Liver (tissue), 9 donors: ENCODE results near the gene ARHGEF33. TPM values are rescaled to one million over a fixed set of nuclear protein-coding genes. Genes with fewer than 3 reads are reported as not detected.
A peak's percentile ranks its signal among the peaks of the same experiment; 100 is the strongest.

Experiments
- DNase-seq: peaks from one replicate; pipeline ENCODE4 v3.0.0-alpha.2; 2017; ENCODE audit warnings: low spot score
- H3K27ac ChIP-seq, 2 donors: one replicate each; pipeline ENCODE4 v1.7.0; 2013; ENCODE audit warnings: inconsistent platforms in 2 of 2, low read length in 2 of 2, control low read depth in 1 of 2, low read depth in 1 of 2, mild to moderate bottlenecking in 1 of 2
- H3K27me3 ChIP-seq, 4 donors: one replicate each; pipeline versions ENCODE4 v1.6.1 to v1.7.0; 2013; ENCODE audit warnings: low read length in 3 of 4, inconsistent platforms in 1 of 4, mild to moderate bottlenecking in 1 of 4, moderate library complexity in 1 of 4; ENCODE audit not compliant: control insufficient read depth in 4 of 4, insufficient read depth in 4 of 4
- H3K36me3 ChIP-seq, 4 donors: one replicate each; pipeline versions ENCODE4 v1.6.1 to v1.7.0; 2013; ENCODE audit warnings: low read length in 3 of 4, mild to moderate bottlenecking in 3 of 4, low read depth in 1 of 4, moderate library complexity in 1 of 4; ENCODE audit not compliant: control insufficient read depth in 4 of 4, insufficient read depth in 3 of 4
- H3K4me1 ChIP-seq, 4 donors: one replicate each; pipeline versions ENCODE4 v1.6.1 to v1.7.0; 2013; ENCODE audit warnings: low read length in 3 of 4, mild to moderate bottlenecking in 3 of 4, moderate library complexity in 1 of 4; ENCODE audit not compliant: control insufficient read depth in 4 of 4, insufficient read depth in 4 of 4
- H3K4me3 ChIP-seq, 3 donors: one replicate each; pipeline versions ENCODE4 v1.6.1 to v1.7.0; 2013; ENCODE audit warnings: low read length in 3 of 3, control low read depth in 1 of 3, low read depth in 1 of 3, mild to moderate bottlenecking in 1 of 3
- H3K9ac ChIP-seq, 2 donors: one replicate each; pipeline ENCODE4 v1.7.0; 2013; ENCODE audit warnings: low read length in 2 of 2, mild to moderate bottlenecking in 2 of 2, moderate library complexity in 2 of 2, control low read depth in 1 of 2, low read depth in 1 of 2
- H3K9me3 ChIP-seq, 4 donors: one replicate each; pipeline versions ENCODE4 v1.6.1 to v1.7.0; 2013; ENCODE audit warnings: low read length in 3 of 4; ENCODE audit not compliant: control insufficient read depth in 4 of 4
- EGR1 ChIP-seq, 2 donors: IDR thresholded peaks; 2 replicates each; pipeline ENCODE4 v1.6.1; 2016 to 2018; ENCODE audit warnings: antibody characterized with exemption in 2 of 2, low read depth in 2 of 2
- FOXA1 ChIP-seq: IDR thresholded peaks from 2 replicates; pipeline ENCODE4 v1.6.1; 2016; ENCODE audit warnings: antibody characterized with exemption
- FOXA2 ChIP-seq: IDR thresholded peaks from 2 replicates; pipeline ENCODE4 v1.6.1; 2016; ENCODE audit warnings: antibody characterized with exemption
- HNF4A ChIP-seq, 2 donors: conservative IDR thresholded peaks; 2 replicates each; pipeline ENCODE4 v1.6.1; 2016; ENCODE audit warnings: antibody characterized with exemption in 2 of 2, mild to moderate bottlenecking in 2 of 2
- HNF4G ChIP-seq: IDR thresholded peaks from 2 replicates; pipeline ENCODE4 v1.6.1; 2016; ENCODE audit warnings: antibody characterized with exemption
- JUND ChIP-seq, 2 donors: IDR thresholded peaks; 2 replicates each; pipeline ENCODE4 v1.6.1; 2016; ENCODE audit warnings: antibody characterized with exemption in 2 of 2
- NR2F2 ChIP-seq: IDR thresholded peaks from 2 replicates; pipeline ENCODE4 v1.6.1; 2016; ENCODE audit warnings: antibody characterized with exemption
- RAD21 ChIP-seq, 2 donors: IDR thresholded peaks; 2 replicates each; pipeline ENCODE4 v1.6.1; 2016; ENCODE audit warnings: antibody characterized with exemption in 2 of 2, mild to moderate bottlenecking in 2 of 2
- RXRA ChIP-seq, 2 donors: IDR thresholded peaks; 2 replicates each; pipeline ENCODE4 v1.6.1; 2017 to 2018; ENCODE audit warnings: antibody characterized with exemption in 2 of 2, mild to moderate bottlenecking in 1 of 2
- SP1 ChIP-seq: IDR thresholded peaks from 2 replicates; pipeline ENCODE4 v1.6.1; 2018; ENCODE audit warnings: antibody characterized with exemption, mild to moderate bottlenecking
- TAF1 ChIP-seq: conservative IDR thresholded peaks from 2 replicates; pipeline ENCODE4 v1.6.1; 2016; ENCODE audit warnings: antibody characterized with exemption, mild to moderate bottlenecking
- YY1 ChIP-seq: IDR thresholded peaks from 2 replicates; pipeline ENCODE4 v1.6.1; 2016; ENCODE audit warnings: antibody characterized with exemption, mild to moderate bottlenecking
- WGBS: extraction: QIAGEN DNeasy Blood & Tissue Kit; methylation state at CpG from one replicate; pipeline ENCODE4 v1.1.7; 2013; 5-methylcytosine and 5-hydroxymethylcytosine counted together
- polyA plus RNA-seq, 2 donors: library from polyadenylated mRNA; stranded (reverse) in 1 of 2; unstranded in 1 of 2; fragments of 200-250 nt in 1 of 2; fragments of >200 nt in 1 of 2; fragmentation: Nextera tagmentation in 1 of 2; extraction: Ambion mirVana in 1 of 2; gene quantifications; one replicate each; pipeline versions ENCODE4 v1.2.1 to v1.2.3, GENCODE V29; 2013 to 2015
- total RNA-seq, 2 donors: library from RNA; depleted of rRNA; stranded (reverse); fragments of >200 nt; gene quantifications; one replicate each; pipeline ENCODE4 v1.2.3, GENCODE V29; 2014
- TF ChIP-seq, protein P1 (sequence below): fragments of 150-350 bp; IDR thresholded peaks from 2 replicates; pipeline ENCODE4 v1.5.1; 2017; ENCODE audit warnings: improper control_type of control experiment, low read depth, low read length; ENCODE audit not compliant: missing input control
- TF ChIP-seq, protein P2 (sequence below): IDR thresholded peaks from 2 replicates; pipeline ENCODE4 v1.6.1; 2016; ENCODE audit warnings: antibody characterized with exemption
- TF ChIP-seq, protein P3 (sequence below): IDR thresholded peaks from 2 replicates; pipeline ENCODE4 v1.6.1; 2016; ENCODE audit warnings: antibody characterized with exemption
- TF ChIP-seq, protein P4 (sequence below): IDR thresholded peaks from 2 replicates; pipeline ENCODE4 v1.6.1; 2016; ENCODE audit warnings: antibody characterized with exemption
- donor health status: healthy.
- donor health status: healthy.
- donor health status: healthy.
- donor health status: healthy.
- donor health status: healthy.

ARHGEF33 gene
- total and polyA plus RNA-seq, 4 donors: 0.05 to 0.33 (median 0.08) TPM; not detected in 1

DNA sequence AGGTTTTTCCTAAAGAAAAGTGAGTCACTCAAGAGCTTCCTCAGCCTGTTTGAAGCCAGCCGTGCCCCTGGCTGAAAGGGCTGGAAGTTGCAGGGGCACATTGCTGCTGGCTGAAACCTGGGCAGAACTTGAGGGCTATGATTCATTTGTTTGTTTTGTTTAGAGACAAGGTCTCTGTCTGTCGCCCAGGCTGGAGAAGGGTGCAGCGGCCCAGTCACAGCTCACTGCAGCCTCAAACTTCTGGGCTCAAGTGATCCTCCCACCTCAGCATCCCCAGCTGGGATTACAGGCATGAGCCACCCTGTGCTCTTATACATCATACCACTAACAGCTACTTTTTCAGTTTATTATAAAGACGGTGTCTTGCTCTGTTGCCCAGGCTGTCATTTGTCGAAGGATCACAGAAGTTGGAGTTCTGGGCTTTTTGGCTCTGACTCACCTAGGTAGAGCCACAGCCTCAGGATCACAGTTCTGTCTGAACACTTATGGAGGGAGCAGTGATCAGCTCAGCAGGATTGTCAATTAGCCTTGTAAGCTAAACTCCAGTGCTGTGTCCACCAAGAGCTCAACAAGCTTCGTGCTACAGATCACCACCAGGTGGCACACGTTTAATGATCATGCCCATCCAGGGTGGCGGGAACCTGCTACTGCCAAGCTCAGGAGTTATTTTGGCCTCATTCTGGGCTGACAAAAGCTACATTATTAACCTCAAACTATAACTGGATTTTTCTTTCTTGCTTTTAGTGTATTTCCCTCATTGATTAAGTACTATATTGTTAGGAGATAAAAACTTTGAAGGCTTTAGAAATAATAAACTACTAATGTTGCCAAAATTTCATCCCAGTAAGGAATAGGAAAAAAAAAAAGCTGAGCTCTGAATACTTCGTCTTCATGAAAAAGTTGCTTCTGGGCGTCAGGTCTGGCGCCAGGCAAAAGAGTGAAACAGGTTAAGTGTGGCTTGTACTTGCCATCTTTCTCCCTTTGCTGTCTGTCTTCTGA lies 57.9 kb downstream of the ARHGEF33 start (continued):
- TF ChIP-seq, protein P1, sequence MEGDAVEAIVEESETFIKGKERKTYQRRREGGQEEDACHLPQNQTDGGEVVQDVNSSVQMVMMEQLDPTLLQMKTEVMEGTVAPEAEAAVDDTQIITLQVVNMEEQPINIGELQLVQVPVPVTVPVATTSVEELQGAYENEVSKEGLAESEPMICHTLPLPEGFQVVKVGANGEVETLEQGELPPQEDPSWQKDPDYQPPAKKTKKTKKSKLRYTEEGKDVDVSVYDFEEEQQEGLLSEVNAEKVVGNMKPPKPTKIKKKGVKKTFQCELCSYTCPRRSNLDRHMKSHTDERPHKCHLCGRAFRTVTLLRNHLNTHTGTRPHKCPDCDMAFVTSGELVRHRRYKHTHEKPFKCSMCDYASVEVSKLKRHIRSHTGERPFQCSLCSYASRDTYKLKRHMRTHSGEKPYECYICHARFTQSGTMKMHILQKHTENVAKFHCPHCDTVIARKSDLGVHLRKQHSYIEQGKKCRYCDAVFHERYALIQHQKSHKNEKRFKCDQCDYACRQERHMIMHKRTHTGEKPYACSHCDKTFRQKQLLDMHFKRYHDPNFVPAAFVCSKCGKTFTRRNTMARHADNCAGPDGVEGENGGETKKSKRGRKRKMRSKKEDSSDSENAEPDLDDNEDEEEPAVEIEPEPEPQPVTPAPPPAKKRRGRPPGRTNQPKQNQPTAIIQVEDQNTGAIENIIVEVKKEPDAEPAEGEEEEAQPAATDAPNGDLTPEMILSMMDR: peak; percentile 76
- TF ChIP-seq, protein P2, sequence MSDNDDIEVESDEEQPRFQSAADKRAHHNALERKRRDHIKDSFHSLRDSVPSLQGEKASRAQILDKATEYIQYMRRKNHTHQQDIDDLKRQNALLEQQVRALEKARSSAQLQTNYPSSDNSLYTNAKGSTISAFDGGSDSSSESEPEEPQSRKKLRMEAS: no peak
- no peak for TF ChIP-seq HNF4A (conservative IDR thresholded peaks at IDR 0.05)
- TF ChIP-seq FOXA1: no peak
- TF ChIP-seq RAD21 (IDR thresholded peaks at IDR 0.05): peak; percentile 81 to 90

DNA sequence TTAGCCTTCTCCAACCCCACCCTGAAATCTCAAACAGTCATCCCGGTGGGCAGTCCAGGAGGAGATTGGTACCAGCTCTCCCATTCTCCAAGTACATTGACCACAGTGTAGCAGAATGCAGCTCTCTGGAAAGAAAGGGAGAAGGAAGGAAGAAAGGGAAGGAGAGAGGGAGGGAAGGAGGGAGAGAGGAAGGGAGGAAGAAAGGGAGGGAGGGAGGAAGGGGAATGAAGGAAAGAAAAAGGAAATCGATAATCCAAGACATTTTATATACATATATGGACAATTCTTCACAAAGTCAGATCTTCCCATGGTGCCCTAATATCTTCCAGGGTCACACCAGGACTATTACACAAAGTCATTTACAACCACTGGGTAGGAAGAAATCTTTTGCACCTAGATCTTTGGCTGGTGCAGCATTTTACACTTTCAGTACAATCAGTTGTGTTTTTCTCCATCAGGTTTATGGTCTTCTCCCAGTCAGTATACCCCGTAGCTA lies 58.8 kb downstream of the ARHGEF33 start:
- Histone ChIP-seq H3K27me3 (no peaks in the 10 kb centered on the region), H3K4me3 (no peak overlapping the region), H3K27ac (no peak overlapping the region), H3K36me3 (no peaks in the 10 kb centered on the region), H3K9ac (no peak overlapping the region), H3K9me3 (no peaks in the 10 kb centered on the region), H3K4me1 (peaks cover 0 to 3% (median 0%) of the 10 kb centered on the region in 4 donors)
- no peak for DNase-seq
- 91% methylated on average over 3 of the region's 3 CpGs for WGBS
- no peak for TF ChIP-seq JUND (IDR thresholded peaks at IDR 0.05)

DNA sequence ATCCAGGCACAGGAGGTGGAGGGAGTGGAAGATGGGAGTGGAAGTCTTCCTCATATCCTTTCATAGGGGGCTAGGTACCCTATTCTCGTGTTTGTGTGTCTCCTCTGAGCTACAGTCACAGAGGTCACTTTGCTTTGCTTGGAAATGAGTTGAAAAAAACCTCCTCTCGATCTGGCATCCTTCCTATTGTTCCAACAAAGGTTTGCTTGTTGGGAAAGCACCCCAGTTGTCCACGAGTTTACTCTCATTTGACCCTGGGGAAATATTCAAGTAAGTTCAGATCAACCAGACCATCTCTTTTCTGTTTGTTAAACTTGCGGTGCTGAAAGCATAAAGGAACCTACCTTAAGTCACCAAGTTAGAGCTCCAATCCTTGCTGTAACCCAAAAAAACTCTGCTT lies 59.3 kb downstream of the ARHGEF33 start:
- Histone ChIP-seq H3K9ac (no peak overlapping the region), H3K27ac (no peak overlapping the region), H3K9me3 (no peaks in the 10 kb centered on the region), H3K27me3 (no peaks in the 10 kb centered on the region), H3K36me3 (no peaks in the 10 kb centered on the region), H3K4me1 (peaks cover 0 to 3% (median 0%) of the 10 kb centered on the region in 4 donors), H3K4me3 (no peak overlapping the region)
- no peak for DNase-seq
- no peak for TF ChIP-seq FOXA2
- no peak for TF ChIP-seq HNF4G
- TF ChIP-seq, protein P2: no peak
- no peak for TF ChIP-seq SP1
- no peak for TF ChIP-seq JUND (IDR thresholded peaks at IDR 0.05)
- no peak for TF ChIP-seq HNF4A (conservative IDR thresholded peaks at IDR 0.05)
- TF ChIP-seq EGR1 (IDR thresholded peaks at IDR 0.05; ENCODE audit: low read depth in 2 of 2): no peak
- TF ChIP-seq RXRA (IDR thresholded peaks at IDR 0.05): no peak
- 67% methylated on average over 4 of the region's 4 CpGs for WGBS

DNA sequence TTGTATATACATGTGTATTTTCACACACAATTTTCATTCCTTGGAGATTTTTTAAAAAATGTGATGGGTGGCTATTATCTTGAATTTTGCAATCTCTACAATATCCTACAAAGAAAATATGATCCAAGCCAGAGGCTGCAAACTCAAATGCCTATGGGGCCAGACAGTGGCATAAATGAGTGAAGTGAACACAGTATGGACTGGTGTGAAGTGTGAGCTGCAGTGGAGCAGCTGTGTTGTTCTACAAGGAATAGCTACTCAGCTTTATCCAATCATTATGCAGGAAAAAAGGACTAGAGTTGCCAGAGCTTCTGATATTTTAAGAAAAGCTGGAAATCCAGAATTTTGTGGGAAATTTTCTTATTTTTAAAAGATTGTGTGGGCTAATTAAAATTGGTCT lies 62.1 kb downstream of the ARHGEF33 start:
- no peak for DNase-seq
- Histone ChIP-seq H3K4me3 (no peak overlapping the region), H3K27ac (no peak overlapping the region)
- no peak for TF ChIP-seq TAF1
- TF ChIP-seq, protein P3, sequence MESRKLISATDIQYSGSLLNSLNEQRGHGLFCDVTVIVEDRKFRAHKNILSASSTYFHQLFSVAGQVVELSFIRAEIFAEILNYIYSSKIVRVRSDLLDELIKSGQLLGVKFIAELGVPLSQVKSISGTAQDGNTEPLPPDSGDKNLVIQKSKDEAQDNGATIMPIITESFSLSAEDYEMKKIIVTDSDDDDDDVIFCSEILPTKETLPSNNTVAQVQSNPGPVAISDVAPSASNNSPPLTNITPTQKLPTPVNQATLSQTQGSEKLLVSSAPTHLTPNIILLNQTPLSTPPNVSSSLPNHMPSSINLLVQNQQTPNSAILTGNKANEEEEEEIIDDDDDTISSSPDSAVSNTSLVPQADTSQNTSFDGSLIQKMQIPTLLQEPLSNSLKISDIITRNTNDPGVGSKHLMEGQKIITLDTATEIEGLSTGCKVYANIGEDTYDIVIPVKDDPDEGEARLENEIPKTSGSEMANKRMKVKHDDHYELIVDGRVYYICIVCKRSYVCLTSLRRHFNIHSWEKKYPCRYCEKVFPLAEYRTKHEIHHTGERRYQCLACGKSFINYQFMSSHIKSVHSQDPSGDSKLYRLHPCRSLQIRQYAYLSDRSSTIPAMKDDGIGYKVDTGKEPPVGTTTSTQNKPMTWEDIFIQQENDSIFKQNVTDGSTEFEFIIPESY: no peak
- TF ChIP-seq JUND (IDR thresholded peaks at IDR 0.05): no peak
- TF ChIP-seq NR2F2: no peak
- TF ChIP-seq YY1: no peak
- TF ChIP-seq, protein P4, sequence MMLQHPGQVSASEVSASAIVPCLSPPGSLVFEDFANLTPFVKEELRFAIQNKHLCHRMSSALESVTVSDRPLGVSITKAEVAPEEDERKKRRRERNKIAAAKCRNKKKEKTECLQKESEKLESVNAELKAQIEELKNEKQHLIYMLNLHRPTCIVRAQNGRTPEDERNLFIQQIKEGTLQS: no peak
- TF ChIP-seq HNF4A (conservative IDR thresholded peaks at IDR 0.05): no peak
- no peak for TF ChIP-seq RXRA (IDR thresholded peaks at IDR 0.05)
- no peak for TF ChIP-seq EGR1 (IDR thresholded peaks at IDR 0.05; ENCODE audit: low read depth in 2 of 2)
- TF ChIP-seq HNF4G: no peak
- TF ChIP-seq, protein P2: no peak
- no peak for TF ChIP-seq FOXA1
- TF ChIP-seq, protein P1: no peak
- no peak for TF ChIP-seq FOXA2
- no peak for TF ChIP-seq SP1

More for the DNA sequence above, 62.1 kb downstream of the ARHGEF33 start:
- H3K36me3 ChIP-seq: no peaks in the 10 kb centered on the region
- no peak overlapping the region for H3K9ac ChIP-seq
- H3K4me1 ChIP-seq: no peaks in the 10 kb centered on the region
- H3K27me3 ChIP-seq: no peaks in the 10 kb centered on the region
- no peaks in the 10 kb centered on the region for H3K9me3 ChIP-seq
